GM21786 (cell line): ENCODE data around the gene LRRC56.
A peak's percentile ranks its signal among the peaks of the same experiment; 100 is the strongest.
"Not testable (repeated sequence)": the region's sequence is repeated elsewhere in the genome, so short reads cannot be mapped to it uniquely, and the experiment has no call there.

ENCODE experiments used
- ATAC-seq: cut with Tn5 transposase; IDR thresholded peaks from one replicate; pipeline ENCODE4 v1.9.1; 2021; ENCODE audit not compliant: unreplicated experiment

LRRC56 gene

DNA sequence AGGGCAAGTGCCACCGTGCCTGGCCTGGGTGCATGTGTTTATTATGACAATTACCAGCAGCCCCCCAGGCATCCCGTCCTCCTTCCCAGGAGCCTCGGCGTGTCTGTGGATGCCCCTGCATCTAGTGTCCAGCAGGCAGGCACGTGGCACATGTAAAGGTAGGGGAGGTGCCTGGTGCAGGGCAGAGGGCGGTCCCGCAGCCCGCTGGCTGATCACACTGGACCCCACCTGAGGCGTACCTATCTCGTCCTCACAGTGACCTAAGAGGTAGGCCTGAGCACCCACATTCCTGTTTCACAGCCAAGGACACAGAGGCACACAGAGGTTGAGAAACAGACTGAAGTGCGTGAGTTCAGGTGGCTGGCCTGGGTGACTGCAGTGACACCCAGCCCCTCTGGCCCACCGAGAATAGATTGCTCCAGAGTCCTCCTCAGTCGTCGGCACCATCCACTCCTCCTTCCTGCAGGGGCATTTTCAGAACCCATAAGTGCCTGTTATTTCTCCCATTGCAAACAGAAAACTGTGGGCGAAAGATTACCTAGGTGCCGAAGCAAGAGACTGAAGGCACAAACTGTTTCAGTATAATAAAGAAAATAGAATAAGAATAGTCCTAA lies 35.9 kb downstream of the LRRC56 start:
- no peak for ATAC-seq

DNA sequence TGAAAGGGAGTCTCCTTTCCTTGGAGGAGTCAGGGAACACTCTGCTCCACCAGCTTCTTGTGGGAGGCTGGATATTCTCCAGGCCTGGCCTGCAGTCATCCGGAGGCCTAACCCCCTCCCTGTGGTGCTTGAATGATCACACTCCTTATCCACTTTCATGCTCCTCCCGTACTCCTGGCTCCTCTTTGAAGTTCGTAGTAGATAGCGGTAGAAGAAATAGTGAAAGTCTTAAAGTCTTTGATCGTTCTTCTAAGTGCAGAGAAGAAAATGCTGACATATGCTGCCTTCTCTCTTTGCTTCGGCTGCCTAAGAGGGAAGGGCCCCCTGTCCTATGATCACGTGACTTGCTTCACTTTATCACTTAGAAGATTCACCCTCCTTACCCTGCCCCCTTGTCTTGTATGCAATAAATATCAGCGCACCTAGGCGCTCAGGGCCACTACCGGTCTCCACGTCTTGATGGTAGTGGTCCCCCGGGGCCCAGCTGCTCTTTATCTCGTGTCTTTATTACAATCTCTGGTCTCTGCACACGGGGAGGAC lies 36.8 kb downstream of the LRRC56 start:
- not testable (repeated sequence) for ATAC-seq

DNA sequence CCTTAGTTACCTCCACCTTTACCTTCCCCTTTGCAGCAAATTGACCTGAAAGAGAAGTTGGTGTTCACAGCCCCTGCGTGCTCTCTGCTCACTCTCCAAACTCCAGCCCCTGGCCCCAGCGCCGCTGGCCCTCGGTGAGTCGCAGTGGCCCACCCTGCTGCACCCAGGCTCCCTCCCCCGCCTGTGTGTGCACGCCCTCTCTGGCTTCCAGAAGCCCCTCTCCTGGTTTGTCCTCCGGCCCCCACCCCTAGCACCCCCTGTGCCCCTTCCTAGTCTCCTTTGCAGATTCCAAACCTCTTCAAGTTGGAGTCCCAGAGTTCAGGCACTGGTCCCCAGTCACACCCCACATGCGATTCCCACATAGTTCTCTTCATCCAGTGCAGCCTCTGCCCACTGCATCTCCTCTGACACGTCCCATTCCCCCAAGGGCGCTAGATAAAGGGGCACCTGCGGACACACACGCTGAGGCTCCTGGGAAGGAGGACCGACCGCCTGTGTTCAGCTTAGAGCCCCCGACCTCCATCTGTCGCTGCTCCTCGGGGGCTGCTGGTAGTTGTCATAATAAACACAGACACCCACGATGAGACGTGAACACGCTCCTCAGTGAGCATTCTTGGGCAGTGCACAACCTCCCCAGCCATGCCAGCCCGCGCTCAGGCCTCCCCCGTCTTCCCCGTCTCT lies 37.4 kb downstream of the LRRC56 start:
- no peak for ATAC-seq

DNA sequence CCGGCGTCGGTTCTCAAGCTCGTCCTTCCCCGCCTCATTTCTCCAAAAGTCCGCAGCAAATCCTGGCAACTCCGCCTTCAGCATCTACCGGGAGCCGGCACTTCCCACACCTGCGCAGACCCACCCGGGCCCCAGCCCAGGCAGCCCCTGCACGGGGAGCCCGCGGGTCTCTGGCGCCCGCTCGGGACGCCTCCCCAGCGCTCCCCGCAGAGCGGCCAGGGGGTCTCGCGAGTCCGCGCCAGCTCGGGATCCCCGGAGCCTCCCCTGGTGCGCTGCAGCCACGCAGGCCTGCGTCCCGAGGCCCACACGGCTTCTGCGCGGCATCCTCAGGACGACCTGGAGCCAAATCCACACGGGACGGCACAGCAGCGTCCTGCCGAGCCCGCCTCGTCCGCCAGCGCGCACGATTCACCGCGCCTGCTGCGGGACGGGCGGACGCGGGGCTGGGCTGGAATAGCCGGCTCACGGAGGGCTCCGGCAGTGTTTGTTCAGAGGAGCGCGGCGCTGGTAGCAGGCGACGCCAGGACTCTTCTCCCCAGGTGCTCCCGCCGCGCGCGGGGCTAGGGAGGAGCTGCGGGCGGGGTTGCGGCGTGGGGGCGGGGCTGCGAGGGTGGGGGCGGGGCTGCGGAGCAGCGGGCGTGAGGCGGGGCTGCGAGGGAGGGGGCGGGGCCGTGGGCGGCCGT lies 38.1 kb downstream of the LRRC56 start:
- no peak for ATAC-seq

DNA sequence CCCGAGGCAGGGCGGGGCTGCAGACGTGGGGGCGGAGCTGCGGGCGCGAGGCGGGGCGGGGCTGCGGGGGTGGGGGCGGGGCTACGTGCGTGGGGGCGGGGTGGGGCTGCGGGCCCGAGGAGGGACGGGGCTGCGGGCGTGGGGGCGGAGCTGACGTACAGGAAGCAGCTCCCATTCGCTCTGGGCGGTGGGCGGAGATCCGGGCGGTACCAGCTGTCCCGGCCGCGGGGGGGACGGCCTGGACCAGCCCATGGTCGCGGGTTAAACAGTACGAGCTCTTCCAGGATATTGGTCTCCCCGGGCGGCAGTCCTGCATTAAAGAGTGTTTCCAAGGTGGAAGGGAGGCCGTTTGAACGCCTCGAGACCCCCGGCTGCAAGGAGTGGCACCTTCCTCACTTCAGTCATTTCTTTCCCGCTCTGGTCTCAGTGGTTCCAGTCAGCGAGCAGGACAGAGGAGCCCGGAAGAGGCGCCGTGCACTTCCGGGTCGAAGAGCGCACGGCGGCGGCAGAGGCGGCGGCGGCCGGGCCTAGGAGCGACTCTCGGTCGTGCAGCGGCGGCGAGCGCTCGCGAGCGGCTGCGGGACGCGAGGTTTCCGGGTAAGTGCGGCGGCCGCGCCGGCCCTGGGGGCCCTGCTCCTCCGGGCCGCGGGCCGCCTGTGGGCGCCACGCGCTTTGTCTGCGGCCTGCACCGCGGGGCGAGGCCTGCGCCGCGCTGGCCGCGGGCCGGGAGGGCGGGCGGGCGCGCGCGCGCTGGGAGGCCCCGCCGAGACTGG lies 38.9 kb downstream of the LRRC56 start, which contains the start of gene PHRF1:
TSS of gene PHRF1 (plus strand) at position 475 of the 773 bp plus-strand sequence. CDS start 5,043 bp downstream, outside the sequence.
- peak; percentile 81 for ATAC-seq

DNA sequence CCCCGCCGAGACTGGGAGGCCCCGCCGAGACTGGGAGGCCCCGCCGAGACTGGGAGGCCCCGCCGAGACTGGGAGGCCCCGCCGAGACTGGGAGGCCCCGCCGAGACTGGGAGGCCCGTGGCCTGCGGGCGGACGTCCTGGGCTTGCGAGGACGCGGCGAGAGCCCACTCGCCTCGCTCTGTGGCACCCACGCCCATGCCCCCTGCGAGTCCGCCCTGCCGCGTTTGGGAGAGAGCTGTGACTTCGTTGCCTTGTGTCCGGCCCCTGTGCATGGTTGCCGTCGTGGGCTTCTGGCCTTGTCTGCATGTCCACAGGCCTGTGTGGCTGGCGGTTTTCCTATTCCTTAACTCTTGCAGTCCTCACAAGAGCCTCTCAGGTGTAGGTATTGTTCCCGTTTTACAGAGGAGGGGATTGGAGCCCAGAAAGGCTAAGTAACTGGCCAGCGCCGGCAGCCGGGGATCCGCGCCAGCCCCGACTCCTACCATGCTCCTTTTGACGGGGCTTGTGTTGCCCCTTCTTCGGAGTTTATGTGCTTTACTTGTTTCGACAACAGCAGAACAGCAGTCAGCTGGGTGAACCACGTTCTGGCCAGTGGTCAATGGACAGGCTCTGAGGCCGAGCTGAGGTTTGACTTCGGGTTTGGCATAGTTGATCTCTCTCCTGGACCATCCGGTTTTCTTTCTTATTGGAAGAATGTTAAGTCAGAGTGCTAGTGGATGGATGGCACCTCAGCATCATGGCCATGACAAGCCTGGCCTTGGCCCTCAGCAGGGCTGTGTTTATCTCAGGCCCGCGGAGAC lies 39.7 kb downstream of the LRRC56 start:
- ATAC-seq = no peak

DNA sequence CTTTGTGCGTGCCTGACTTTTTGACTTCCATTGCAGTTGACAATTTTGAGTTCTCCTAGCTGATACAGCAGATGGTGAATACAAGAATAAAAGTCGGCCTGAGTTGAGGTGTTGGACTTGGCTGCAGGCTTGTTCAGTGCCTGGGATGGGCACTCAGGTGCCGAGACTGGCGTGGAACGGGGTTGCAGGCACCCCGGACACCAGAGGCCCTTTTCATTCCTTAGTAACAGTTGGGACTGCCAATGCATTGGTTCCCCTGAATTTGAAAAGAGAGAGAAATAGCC lies 40.2 kb downstream of the LRRC56 start:
- no peak for ATAC-seq

DNA sequence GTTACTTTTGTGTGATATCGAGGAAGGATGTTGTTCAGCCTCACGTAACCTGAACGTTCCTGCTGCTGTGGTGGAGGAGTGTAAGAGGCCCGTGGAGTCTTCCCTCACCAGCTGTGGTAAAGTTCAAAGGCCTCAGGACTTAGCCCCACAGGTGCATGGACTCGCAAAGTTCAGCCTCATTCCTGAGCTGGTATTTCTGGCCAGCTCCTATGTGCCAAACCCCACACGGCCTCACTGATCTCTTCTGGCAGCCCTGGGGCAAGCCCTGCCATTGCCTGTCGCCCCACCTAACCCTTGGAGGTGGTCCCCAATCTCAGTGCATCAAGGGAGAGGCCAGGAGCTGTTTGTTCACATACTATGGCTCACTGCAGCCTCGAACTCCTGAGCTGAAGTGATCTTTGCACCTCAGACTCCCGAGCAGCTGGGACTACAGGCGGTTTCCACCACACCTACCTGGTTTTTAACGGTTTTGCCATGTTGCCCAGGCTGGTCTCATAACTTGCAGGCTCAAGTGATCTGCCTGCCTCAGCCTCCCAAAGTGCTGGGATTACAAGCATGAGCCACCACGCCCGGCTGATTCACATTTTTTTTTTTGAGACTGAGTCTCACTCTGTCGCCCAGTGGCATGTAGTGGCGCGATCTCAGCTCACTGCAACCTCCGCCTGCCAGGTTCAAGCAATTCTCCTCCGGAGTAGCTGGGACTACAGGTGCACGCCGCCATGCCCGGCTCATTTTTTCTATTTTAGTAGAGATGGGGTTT lies 41.1 kb downstream of the LRRC56 start:
- ATAC-seq = no peak

DNA sequence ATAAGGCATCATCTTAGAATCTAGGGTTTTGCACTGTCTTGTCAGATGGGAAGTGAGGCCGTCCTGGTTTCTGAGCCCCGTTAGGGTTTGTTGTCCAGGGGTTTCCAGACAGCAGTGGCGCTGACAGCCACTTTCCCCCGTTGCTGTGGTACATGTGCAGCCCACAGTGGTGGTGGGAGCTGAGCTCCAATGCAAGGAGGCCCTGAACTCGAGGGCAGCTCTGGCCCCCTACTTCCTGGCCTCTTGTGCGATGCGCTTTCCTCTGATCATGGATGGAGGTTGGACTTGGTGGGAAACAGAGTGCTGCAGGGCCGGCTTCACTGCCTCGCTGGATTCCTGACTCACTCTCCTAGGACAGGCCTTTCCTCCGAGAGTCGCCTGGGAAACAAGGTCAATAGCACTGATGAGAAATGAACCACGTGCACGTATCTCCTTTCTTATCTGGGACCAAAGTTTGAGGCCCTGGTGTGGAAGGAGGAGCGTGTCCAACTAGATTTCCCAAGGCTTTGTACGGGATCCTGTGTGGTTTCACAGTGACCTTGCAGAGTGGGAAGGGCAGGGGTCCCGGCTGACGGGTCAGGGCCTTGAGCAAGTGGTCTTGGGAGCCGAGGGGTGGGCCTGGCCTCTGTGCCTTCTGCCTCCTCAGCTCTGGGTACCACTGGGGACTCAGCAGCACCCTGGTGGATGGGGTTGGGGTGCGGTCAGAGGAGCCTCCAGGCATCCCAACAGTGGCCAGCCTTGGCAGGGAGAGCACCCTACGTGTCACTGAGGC lies 42.7 kb downstream of the LRRC56 start:
- no peak for ATAC-seq

DNA sequence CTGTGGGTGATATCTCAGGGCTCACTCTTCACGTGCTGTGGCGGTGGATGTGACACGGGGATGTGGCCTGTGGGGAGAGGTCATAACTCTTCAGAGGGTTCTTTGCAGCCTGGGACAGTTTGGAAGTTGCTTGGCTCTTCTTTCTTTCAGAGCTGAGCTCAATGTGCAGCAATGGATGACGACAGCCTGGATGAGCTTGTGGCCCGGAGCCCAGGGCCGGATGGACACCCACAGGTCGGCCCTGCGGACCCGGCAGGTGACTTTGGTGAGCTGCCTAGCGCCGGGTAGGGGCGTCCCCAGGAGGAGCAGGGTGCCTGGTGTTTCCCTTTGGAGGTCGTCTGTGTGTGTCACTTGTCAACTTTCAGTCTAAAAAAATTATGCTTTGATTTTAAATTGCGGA lies 44.0 kb downstream of the LRRC56 start:
- ATAC-seq = no peak

DNA sequence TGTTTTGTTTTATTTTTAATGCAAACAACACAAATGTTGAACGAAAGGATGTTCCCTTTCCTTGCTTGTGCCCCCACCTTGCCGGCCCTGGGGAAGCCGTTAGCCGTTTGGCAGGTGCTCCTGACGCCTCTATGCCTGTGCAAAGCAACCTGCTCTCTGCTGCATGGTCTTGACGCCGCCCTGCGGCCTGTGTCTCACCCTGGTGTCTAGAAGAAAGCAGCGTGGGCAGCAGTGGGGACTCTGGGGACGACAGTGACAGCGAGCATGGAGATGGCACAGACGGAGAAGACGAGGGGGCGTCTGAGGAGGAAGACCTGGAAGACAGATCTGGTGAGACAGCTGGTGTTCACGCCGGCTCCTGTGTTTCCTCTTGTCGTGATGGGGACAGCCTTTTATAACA lies 44.4 kb downstream of the LRRC56 start:
- no peak for ATAC-seq

DNA sequence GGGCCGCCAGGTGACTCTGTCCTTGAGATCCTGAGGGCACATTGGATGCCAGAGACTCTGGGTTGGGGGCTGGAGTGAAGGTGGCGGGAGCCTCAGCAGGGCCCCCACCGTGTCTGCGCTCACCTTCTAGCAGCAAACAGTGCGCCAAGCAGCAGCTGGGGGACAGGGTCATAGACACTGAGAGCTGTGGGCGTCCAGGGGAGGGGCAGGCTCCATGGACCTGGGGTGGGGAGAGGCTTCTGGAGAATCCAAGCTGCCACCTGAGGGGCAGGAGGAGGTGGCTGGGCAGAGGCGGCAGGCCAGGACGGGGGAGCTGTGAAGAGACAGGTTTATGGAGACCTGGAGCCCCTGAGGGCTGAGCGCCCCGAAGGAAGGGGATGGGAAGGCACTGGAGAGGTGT lies 47.0 kb downstream of the LRRC56 start:
- ATAC-seq = no peak

DNA sequence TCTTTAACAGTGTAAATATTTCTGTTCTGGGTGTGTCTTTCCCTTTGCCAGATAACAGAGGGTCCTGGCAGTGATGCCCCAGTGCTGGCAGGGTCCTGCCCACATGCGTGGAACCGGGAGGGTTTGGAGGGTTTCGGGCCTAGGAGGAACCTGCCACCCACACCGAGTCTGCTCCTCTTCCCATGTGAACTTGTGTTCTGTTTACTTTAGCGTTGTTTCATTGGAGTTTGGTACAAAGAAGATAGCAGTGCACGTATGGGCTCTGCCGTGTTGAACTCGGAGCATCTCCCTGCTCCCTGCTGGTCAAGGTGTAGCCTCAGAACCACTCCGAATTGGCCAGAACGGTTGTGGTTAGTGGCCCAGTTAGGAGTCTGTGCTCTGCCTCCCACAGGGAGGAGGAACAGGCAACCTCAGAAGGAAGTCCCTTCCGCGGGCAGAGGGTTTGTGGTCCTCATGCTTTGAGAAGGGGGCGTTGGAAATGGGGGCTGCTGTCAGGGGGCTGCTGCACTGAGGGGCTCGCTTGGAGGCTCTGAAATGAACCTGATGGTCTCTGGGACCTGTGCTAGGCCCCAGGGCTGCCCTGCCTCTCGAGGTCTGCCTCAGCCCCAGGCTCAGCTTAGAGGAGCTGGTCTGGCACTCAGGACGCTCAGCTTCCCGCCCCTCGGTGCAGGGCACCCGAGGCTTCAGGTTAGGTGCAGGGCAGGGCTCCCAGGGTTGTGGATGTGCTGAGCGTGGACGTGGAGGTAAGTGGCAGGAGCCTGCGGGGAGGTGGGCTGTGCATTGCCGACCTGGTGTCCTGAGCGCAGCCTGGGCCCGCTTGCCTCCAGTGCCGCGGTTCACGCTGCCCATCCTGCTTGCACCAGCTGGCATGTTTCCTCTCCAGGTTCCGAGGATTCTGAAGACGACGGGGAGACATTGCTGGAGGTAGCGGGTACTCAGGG lies 49.3 kb downstream of the LRRC56 start:
- no peak for ATAC-seq

DNA sequence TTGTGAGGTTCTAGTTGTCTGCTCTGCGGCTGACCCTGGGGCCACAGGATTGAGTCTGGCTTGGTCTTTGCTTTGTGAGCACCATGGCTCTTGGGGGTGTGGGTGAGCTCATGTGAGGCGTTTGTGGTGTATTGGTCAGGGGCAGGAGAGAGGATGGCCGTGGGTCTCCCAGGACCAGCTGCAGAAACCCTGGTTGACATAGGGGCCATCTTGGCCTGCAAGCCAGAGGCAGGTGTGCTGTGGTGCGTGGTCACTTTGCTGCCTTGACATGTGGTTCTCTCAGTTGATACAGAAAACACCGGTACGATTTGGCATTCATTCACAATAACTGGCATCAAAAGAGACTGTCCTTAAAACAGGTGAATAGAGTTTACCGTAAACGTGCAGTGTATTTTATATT lies 50.2 kb downstream of the LRRC56 start:
- ATAC-seq = no peak

DNA sequence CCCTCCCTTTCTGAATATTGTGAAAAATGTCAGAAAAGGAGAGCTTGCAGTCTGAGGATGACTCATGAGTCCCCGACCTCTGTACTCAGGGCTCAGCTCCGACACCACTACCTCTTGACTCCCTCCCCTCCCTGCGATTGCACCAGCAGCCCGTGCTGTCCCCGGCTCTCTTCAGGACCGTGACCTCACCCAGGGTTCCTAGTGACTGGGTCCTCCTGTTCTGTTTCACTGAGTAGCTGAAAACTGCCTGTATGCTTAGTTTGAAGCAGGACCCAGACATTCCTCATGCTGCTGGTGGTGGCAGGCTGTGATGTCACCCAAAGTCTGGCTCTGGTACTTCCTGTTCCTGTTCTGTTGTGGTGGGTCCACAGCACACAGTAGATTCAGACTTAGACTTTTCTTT lies 50.7 kb downstream of the LRRC56 start:
- no peak for ATAC-seq

DNA sequence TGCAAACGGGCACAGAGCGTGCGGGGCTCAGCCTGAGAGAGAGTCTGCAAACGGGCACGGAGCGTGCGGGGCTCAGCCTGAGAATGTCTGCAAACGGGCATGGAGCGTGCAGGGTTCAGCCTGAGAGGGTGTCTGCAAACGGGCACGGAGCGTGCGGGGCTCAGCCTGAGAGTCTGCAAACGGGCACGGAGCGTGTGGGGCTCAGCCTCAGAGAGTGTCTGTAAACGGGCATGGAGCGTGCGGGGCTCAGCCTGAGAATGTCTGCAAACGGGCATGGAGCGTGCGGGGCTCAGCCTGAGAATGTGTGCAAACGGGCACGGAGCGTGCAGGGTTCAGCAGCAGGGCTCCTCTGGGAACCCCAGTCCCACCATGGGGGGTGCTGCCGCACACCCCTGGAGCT lies 52.5 kb downstream of the LRRC56 start:
- ATAC-seq = no peak

DNA sequence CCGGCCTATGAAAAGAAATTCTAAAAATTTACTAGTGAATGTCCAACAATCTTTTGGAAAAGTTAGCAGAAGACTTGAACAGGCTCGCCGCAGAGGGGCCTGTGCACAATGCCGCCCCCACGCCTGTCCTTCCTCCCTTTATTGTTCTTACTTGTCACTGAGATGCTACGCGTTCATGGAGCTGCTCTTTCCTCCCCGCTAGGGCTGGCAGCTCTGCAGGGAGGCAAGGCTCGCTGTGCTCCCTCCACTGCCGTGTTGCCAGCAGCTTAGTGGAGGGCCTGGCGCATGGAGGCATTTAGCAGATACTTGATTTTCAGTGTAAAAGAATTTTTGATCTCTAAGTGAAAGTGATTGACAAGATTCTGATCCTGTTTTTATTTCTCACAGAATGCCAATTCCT lies 53.7 kb downstream of the LRRC56 start:
- ATAC-seq = no peak

DNA sequence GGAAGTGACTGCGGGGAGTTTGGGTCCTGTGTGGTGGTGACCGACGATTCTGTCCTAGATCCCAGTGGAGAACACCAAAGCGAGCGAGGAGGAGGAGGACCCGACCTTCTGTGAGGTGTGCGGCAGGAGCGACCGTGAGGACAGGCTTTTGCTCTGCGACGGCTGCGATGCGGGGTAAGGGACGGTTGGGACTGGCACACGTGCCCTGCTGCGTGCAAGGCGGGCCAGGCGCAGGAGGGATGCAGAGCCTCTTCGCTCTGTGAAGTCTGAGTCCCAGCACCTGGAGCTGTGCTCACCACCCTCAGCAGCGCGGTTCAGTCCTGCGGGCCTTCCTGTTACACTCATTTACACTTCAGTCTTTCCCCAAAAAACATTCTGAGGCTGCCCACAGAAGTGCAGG lies 55.2 kb downstream of the LRRC56 start:
- ATAC-seq = no peak
